Liver (tissue), 9 donors: ENCODE data around the gene NIPBL. TPM values are rescaled to one million over a fixed set of nuclear protein-coding genes. Genes with fewer than 3 reads are reported as not detected.
"Not testable (repeated sequence)": the region's sequence is repeated elsewhere in the genome, so short reads cannot be mapped to it uniquely, and the experiment has no call there.

Experiments
- DNase-seq: peaks from one replicate; pipeline ENCODE4 v3.0.0-alpha.2; 2017; ENCODE audit warnings: low spot score
- H3K27ac ChIP-seq, 2 donors: one replicate each; pipeline ENCODE4 v1.7.0; 2013; ENCODE audit warnings: inconsistent platforms in 2 of 2, low read length in 2 of 2, control low read depth in 1 of 2, low read depth in 1 of 2, mild to moderate bottlenecking in 1 of 2
- H3K27me3 ChIP-seq, 4 donors: one replicate each; pipeline versions ENCODE4 v1.6.1 to v1.7.0; 2013; ENCODE audit warnings: low read length in 3 of 4, inconsistent platforms in 1 of 4, mild to moderate bottlenecking in 1 of 4, moderate library complexity in 1 of 4; ENCODE audit not compliant: control insufficient read depth in 4 of 4, insufficient read depth in 4 of 4
- H3K36me3 ChIP-seq, 4 donors: one replicate each; pipeline versions ENCODE4 v1.6.1 to v1.7.0; 2013; ENCODE audit warnings: low read length in 3 of 4, mild to moderate bottlenecking in 3 of 4, low read depth in 1 of 4, moderate library complexity in 1 of 4; ENCODE audit not compliant: control insufficient read depth in 4 of 4, insufficient read depth in 3 of 4
- H3K4me1 ChIP-seq, 4 donors: one replicate each; pipeline versions ENCODE4 v1.6.1 to v1.7.0; 2013; ENCODE audit warnings: low read length in 3 of 4, mild to moderate bottlenecking in 3 of 4, moderate library complexity in 1 of 4; ENCODE audit not compliant: control insufficient read depth in 4 of 4, insufficient read depth in 4 of 4
- H3K4me3 ChIP-seq, 3 donors: one replicate each; pipeline versions ENCODE4 v1.6.1 to v1.7.0; 2013; ENCODE audit warnings: low read length in 3 of 3, control low read depth in 1 of 3, low read depth in 1 of 3, mild to moderate bottlenecking in 1 of 3
- H3K9ac ChIP-seq, 2 donors: one replicate each; pipeline ENCODE4 v1.7.0; 2013; ENCODE audit warnings: low read length in 2 of 2, mild to moderate bottlenecking in 2 of 2, moderate library complexity in 2 of 2, control low read depth in 1 of 2, low read depth in 1 of 2
- H3K9me3 ChIP-seq, 4 donors: one replicate each; pipeline versions ENCODE4 v1.6.1 to v1.7.0; 2013; ENCODE audit warnings: low read length in 3 of 4; ENCODE audit not compliant: control insufficient read depth in 4 of 4
- ATF3 ChIP-seq: IDR thresholded peaks from 2 replicates; pipeline ENCODE4 v1.6.1; 2016; ENCODE audit warnings: antibody characterized with exemption
- CTCF ChIP-seq: fragments of 150-350 bp; IDR thresholded peaks from 2 replicates; pipeline ENCODE4 v1.5.1; 2017; ENCODE audit warnings: improper control_type of control experiment, low read depth, low read length; ENCODE audit not compliant: missing input control
- EGR1 ChIP-seq, 2 donors: IDR thresholded peaks; 2 replicates each; pipeline ENCODE4 v1.6.1; 2016 to 2018; ENCODE audit warnings: antibody characterized with exemption in 2 of 2, low read depth in 2 of 2
- FOXA1 ChIP-seq: IDR thresholded peaks from 2 replicates; pipeline ENCODE4 v1.6.1; 2016; ENCODE audit warnings: antibody characterized with exemption
- FOXA2 ChIP-seq: IDR thresholded peaks from 2 replicates; pipeline ENCODE4 v1.6.1; 2016; ENCODE audit warnings: antibody characterized with exemption
- GABPA ChIP-seq, 2 donors: IDR thresholded peaks in 1 of 2; conservative IDR thresholded peaks in 1 of 2; 2 replicates each; pipeline ENCODE4 v1.6.1; 2016; ENCODE audit warnings: antibody characterized with exemption in 2 of 2, mild to moderate bottlenecking in 1 of 2, moderate library complexity in 1 of 2
- HNF4A ChIP-seq, 2 donors: conservative IDR thresholded peaks; 2 replicates each; pipeline ENCODE4 v1.6.1; 2016; ENCODE audit warnings: antibody characterized with exemption in 2 of 2, mild to moderate bottlenecking in 2 of 2
- HNF4G ChIP-seq: IDR thresholded peaks from 2 replicates; pipeline ENCODE4 v1.6.1; 2016; ENCODE audit warnings: antibody characterized with exemption
- JUND ChIP-seq, 2 donors: IDR thresholded peaks; 2 replicates each; pipeline ENCODE4 v1.6.1; 2016; ENCODE audit warnings: antibody characterized with exemption in 2 of 2
- MAX ChIP-seq: IDR thresholded peaks from 2 replicates; pipeline ENCODE4 v1.6.1; 2016; ENCODE audit warnings: antibody characterized with exemption
- NR2F2 ChIP-seq: IDR thresholded peaks from 2 replicates; pipeline ENCODE4 v1.6.1; 2016; ENCODE audit warnings: antibody characterized with exemption
- RAD21 ChIP-seq, 2 donors: IDR thresholded peaks; 2 replicates each; pipeline ENCODE4 v1.6.1; 2016; ENCODE audit warnings: antibody characterized with exemption in 2 of 2, mild to moderate bottlenecking in 2 of 2
- REST ChIP-seq: IDR thresholded peaks from 2 replicates; pipeline ENCODE4 v1.6.1; 2016; ENCODE audit warnings: antibody characterized with exemption, mild to moderate bottlenecking
- RXRA ChIP-seq, 2 donors: IDR thresholded peaks; 2 replicates each; pipeline ENCODE4 v1.6.1; 2017 to 2018; ENCODE audit warnings: antibody characterized with exemption in 2 of 2, mild to moderate bottlenecking in 1 of 2
- SP1 ChIP-seq: IDR thresholded peaks from 2 replicates; pipeline ENCODE4 v1.6.1; 2018; ENCODE audit warnings: antibody characterized with exemption, mild to moderate bottlenecking
- TAF1 ChIP-seq: conservative IDR thresholded peaks from 2 replicates; pipeline ENCODE4 v1.6.1; 2016; ENCODE audit warnings: antibody characterized with exemption, mild to moderate bottlenecking
- YY1 ChIP-seq: IDR thresholded peaks from 2 replicates; pipeline ENCODE4 v1.6.1; 2016; ENCODE audit warnings: antibody characterized with exemption, mild to moderate bottlenecking
- ZBTB33 ChIP-seq: IDR thresholded peaks from 2 replicates; pipeline ENCODE4 v1.6.1; 2016; ENCODE audit warnings: antibody characterized with exemption
- WGBS: extraction: QIAGEN DNeasy Blood & Tissue Kit; methylation state at CpG from one replicate; pipeline ENCODE4 v1.1.7; 2013; 5-methylcytosine and 5-hydroxymethylcytosine counted together
- polyA plus RNA-seq, 2 donors: library from polyadenylated mRNA; stranded (reverse) in 1 of 2; unstranded in 1 of 2; fragments of 200-250 nt in 1 of 2; fragments of >200 nt in 1 of 2; fragmentation: Nextera tagmentation in 1 of 2; extraction: Ambion mirVana in 1 of 2; gene quantifications; one replicate each; pipeline versions ENCODE4 v1.2.1 to v1.2.3, GENCODE V29; 2013 to 2015
- total RNA-seq, 2 donors: library from RNA; depleted of rRNA; stranded (reverse); fragments of >200 nt; gene quantifications; one replicate each; pipeline ENCODE4 v1.2.3, GENCODE V29; 2014
- donor health status: healthy.
- donor health status: healthy.
- donor health status: healthy.
- donor health status: healthy.
- donor health status: healthy.

NIPBL gene
- total and polyA plus RNA-seq, 4 donors: 4.9 to 30.3 (median 21.0) TPM

- Histone ChIP-seq H3K4me1 (peaks cover 0 to 2% (median 0%) of the 10 kb centered on the region in 4 donors), H3K27ac (no peak overlapping the region), H3K4me3 (no peak overlapping the region), H3K9me3 (no peaks in the 10 kb centered on the region), H3K9ac (no peak overlapping the region), H3K36me3 (no peaks in the 10 kb centered on the region), H3K27me3 (no peaks in the 10 kb centered on the region)
- no peak for DNase-seq
- no peak for TF ChIP-seq REST
- TF ChIP-seq TAF1: no peak
- TF ChIP-seq ZBTB33: no peak
- TF ChIP-seq FOXA2: no peak
- no peak for TF ChIP-seq EGR1 (IDR thresholded peaks at IDR 0.05; ENCODE audit: low read depth in 2 of 2)
- no peak for TF ChIP-seq HNF4A (conservative IDR thresholded peaks at IDR 0.05)
- no peak for TF ChIP-seq SP1
- no peak for TF ChIP-seq ATF3
- no peak for TF ChIP-seq RXRA (IDR thresholded peaks at IDR 0.05)
- TF ChIP-seq YY1: no peak
- TF ChIP-seq FOXA1: no peak
- no peak for TF ChIP-seq RAD21 (IDR thresholded peaks at IDR 0.05)
- no peak for TF ChIP-seq GABPA (IDR thresholded peaks at IDR 0.05 in 1 of 2, conservative IDR thresholded peaks at IDR 0.05 in 1 of 2)
- TF ChIP-seq HNF4G: no peak
- no peak for TF ChIP-seq NR2F2
- TF ChIP-seq JUND (IDR thresholded peaks at IDR 0.05): no peak
- no peak for TF ChIP-seq MAX
- no peak for TF ChIP-seq CTCF
Measured at GRCh38 chr5:36915653-36916052, 39.1 kb downstream of the NIPBL start.

GRCh38 chr5:36916614-36917013, 40.0 kb downstream of the NIPBL start:
- 85% methylated on average over 3 of the region's 4 CpGs for WGBS
- not testable (repeated sequence) for H3K4me3 ChIP-seq

GRCh38 chr5:36917358-36917757, 40.8 kb downstream of the NIPBL start:
- H3K27ac ChIP-seq, DNase-seq, H3K9ac ChIP-seq, H3K4me3 ChIP-seq, H3K27me3 ChIP-seq, H3K36me3 ChIP-seq, H3K9me3 ChIP-seq, H3K4me1 ChIP-seq: not testable (repeated sequence)
- WGBS: 90% methylated on average over 1 of the region's 1 CpG

More at GRCh38 chr5:36916614-36917013, 40.0 kb downstream of the NIPBL start:
- DNase-seq, H3K4me1 ChIP-seq, H3K27ac ChIP-seq, H3K9me3 ChIP-seq, H3K36me3 ChIP-seq, H3K27me3 ChIP-seq, H3K9ac ChIP-seq: not testable (repeated sequence)
